ENCODE measurements around the gene DQX1.

DNA sequence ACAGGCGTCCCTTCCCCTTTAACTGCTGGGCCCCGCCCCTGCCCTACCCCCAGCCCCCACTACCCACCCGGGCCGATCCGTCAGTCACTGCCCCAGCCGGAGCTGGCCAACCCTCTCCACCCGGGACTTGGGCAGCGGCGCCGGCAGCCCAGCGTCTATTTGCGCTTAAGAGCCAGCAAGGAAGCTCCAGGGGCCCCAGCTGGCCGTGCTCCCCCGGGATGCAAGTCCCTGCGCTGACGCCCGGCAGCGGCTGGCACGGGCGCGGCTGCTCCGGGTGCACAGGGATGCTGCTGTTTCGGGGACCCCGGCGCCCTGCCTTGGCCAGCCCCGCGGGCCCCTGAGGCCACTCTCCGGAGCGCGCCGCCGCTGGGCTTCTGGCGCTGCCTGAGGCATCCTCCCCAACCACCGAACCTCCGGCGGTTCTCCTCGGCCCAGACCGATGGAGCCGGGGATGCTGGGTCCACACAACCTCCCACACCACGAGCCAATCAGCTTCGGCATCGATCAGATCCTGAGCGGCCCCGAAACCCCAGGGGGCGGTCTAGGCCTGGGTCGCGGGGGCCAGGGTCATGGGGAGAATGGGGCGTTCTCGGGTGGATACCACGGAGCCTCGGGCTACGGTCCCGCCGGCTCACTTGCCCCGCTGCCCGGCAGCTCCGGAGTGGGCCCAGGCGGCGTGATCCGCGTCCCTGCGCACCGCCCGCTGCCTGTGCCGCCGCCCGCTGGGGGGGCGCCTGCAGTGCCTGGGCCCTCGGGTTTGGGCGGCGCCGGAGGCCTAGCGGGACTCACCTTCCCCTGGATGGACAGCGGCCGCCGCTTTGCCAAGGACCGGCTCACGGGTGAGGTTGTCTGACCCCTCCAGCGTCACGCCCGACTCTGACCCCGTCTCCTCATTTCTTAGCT lies 11.4 kb downstream of the DQX1 start, which contains the start of gene TLX2:
- TF ChIP-seq CTCF (conservative IDR thresholded peaks at IDR 0.05; ENCODE audit: low read depth, low read length) (no peak), EZH2 (IDR thresholded peaks at IDR 0.05; ENCODE audit: borderline replicate concordance, low read depth, low read length, poor library complexity, severe bottlenecking) (no peak)
